H9 (cell line): Measurements from ENCODE around the gene P2RX7. TPM values are rescaled to one million over a fixed set of nuclear protein-coding genes. Genes with fewer than 3 reads are reported as not detected.

Experiments used
- DNase-seq: peaks from one replicate; pipeline ENCODE4 v3.0.0-alpha.2; 2017
- H2AFZ ChIP-seq: one replicate; pipeline ENCODE4 v1.6.1; 2013; ENCODE audit warnings: mild to moderate bottlenecking, low read length, control low read depth, moderate library complexity
- H2AK5ac ChIP-seq: 2 replicates; pipeline ENCODE4 v1.6.1; 2013; ENCODE audit warnings: low read length, control low read depth, mixed read lengths; ENCODE audit not compliant: insufficient read length
- H2BK120ac ChIP-seq: one replicate; pipeline ENCODE4 v1.6.1; 2013; ENCODE audit warnings: low read depth, mild to moderate bottlenecking, low read length, control low read depth, inconsistent platforms; ENCODE audit not compliant: poor library complexity, severe bottlenecking
- H2BK12ac ChIP-seq: 2 replicates; pipeline ENCODE4 v1.6.1; 2013; ENCODE audit warnings: low read length, control low read depth, mixed read lengths, low read depth; ENCODE audit not compliant: insufficient read length
- H2BK15ac ChIP-seq: 2 replicates; pipeline ENCODE4 v1.6.1; 2013; ENCODE audit warnings: low read depth, low read length, control low read depth
- H2BK20ac ChIP-seq: one replicate; pipeline ENCODE4 v1.6.1; 2013; ENCODE audit warnings: low read depth, mild to moderate bottlenecking, low read length, control low read depth, inconsistent platforms; ENCODE audit not compliant: poor library complexity, severe bottlenecking
- H2BK5ac ChIP-seq: 2 replicates; pipeline ENCODE4 v1.6.1; 2013; ENCODE audit warnings: low read length, control low read depth, mixed read lengths; ENCODE audit not compliant: insufficient read length
- H3K14ac ChIP-seq: 2 replicates; pipeline ENCODE4 v1.6.1; 2013; ENCODE audit warnings: low read length, control low read depth; ENCODE audit not compliant: insufficient read depth
- H3K18ac ChIP-seq: 2 replicates; pipeline ENCODE4 v1.6.1; 2013; ENCODE audit warnings: low read depth, mild to moderate bottlenecking, mixed read lengths, low read length, control low read depth; ENCODE audit not compliant: insufficient read length
- H3K23ac ChIP-seq: 2 replicates; pipeline ENCODE4 v1.6.1; 2013; ENCODE audit warnings: low read length, control low read depth, mixed read lengths, low read depth; ENCODE audit not compliant: insufficient read length
- H3K23me2 ChIP-seq: 2 replicates; pipeline ENCODE4 v1.6.1; 2013; ENCODE audit warnings: low read depth, mild to moderate bottlenecking, mixed read lengths, low read length, control low read depth; ENCODE audit not compliant: insufficient read length, poor library complexity, severe bottlenecking
- H3K27ac ChIP-seq: 2 replicates; pipeline ENCODE4 v1.5.1; 2013; ENCODE audit warnings: low read length, control low read depth, mixed read lengths, low read depth; ENCODE audit not compliant: insufficient read length
- H3K27me3 ChIP-seq: 2 replicates; pipeline ENCODE4 v1.6.1; 2013; ENCODE audit warnings: low read length, control low read depth, inconsistent platforms; ENCODE audit not compliant: insufficient read depth
- H3K4ac ChIP-seq: 2 replicates; pipeline ENCODE4 v1.6.1; 2013; ENCODE audit warnings: low read depth, mild to moderate bottlenecking, control low read depth, inconsistent platforms, low read length, moderate library complexity
- H3K4me1 ChIP-seq: 2 replicates; pipeline ENCODE4 v1.6.1; 2013; ENCODE audit warnings: low read length, control low read depth, inconsistent platforms; ENCODE audit not compliant: insufficient read depth
- H3K4me2 ChIP-seq: 2 replicates; pipeline ENCODE4 v1.6.1; 2013; ENCODE audit warnings: low read length, control low read depth, mixed read lengths; ENCODE audit not compliant: insufficient read length, insufficient read depth
- H3K56ac ChIP-seq: 2 replicates; pipeline ENCODE4 v1.6.1; 2013; ENCODE audit warnings: low read depth, mild to moderate bottlenecking, mixed read lengths, low read length, control low read depth; ENCODE audit not compliant: insufficient read length
- H3K79me1 ChIP-seq: 2 replicates; pipeline ENCODE4 v1.6.1; 2013; ENCODE audit warnings: low read depth, mild to moderate bottlenecking, moderate library complexity, low read length, control low read depth, inconsistent platforms; ENCODE audit not compliant: insufficient read depth, poor library complexity, severe bottlenecking
- H3K79me2 ChIP-seq: 2 replicates; pipeline ENCODE4 v1.6.1; 2013; ENCODE audit warnings: low read length, control low read depth, inconsistent platforms; ENCODE audit not compliant: insufficient read depth
- H3K9ac ChIP-seq: 2 replicates; pipeline ENCODE4 v1.6.1; 2013; ENCODE audit warnings: low read length, control low read depth, mixed read lengths; ENCODE audit not compliant: insufficient read length; ENCODE audit errors: extremely low read depth
- H3K9me3 ChIP-seq: one replicate; pipeline ENCODE4 v1.6.1; 2013; ENCODE audit warnings: low read depth, low read length, inconsistent platforms; ENCODE audit not compliant: control insufficient read depth
- H3T11ph ChIP-seq: one replicate; pipeline ENCODE4 v1.6.1; 2013; ENCODE audit warnings: mild to moderate bottlenecking, low read length, control low read depth, inconsistent platforms
- H4K20me1 ChIP-seq: one replicate; pipeline ENCODE4 v1.6.1; 2013; ENCODE audit not compliant: control insufficient read depth, insufficient read length, insufficient read depth
- H4K5ac ChIP-seq: 2 replicates; pipeline ENCODE4 v1.6.1; 2013; ENCODE audit warnings: low read depth, mild to moderate bottlenecking, mixed read lengths, low read length, control low read depth; ENCODE audit not compliant: insufficient read length
- H4K8ac ChIP-seq: replicated peaks from 2 replicates; pipeline ENCODE4 v1.6.1; 2013; ENCODE audit warnings: low read length, control low read depth, mixed read lengths, low read depth; ENCODE audit not compliant: insufficient read length
- H4K91ac ChIP-seq: 2 replicates; pipeline ENCODE4 v1.6.1; 2013; ENCODE audit warnings: low read depth, mild to moderate bottlenecking, moderate library complexity, mixed read lengths, low read length, control low read depth; ENCODE audit not compliant: insufficient read length
- H3K27ac Mint-ChIP-seq, 3 experiments: 2 replicates in 2 of 3; 3 replicates in 1 of 3; pipeline ENCODE4 v1.8.0; 2020 to 2021; ENCODE audit warnings: mixed read lengths in 3 of 3, mild to moderate bottlenecking in 1 of 3, moderate library complexity in 1 of 3
- H3K27me3 Mint-ChIP-seq: 2 replicates; pipeline ENCODE4 v1.8.0; 2021; ENCODE audit warnings: low read depth, mild to moderate bottlenecking, moderate library complexity, mixed read lengths
- H3K36me3 Mint-ChIP-seq, 3 experiments: 2 replicates in 2 of 3; 3 replicates in 1 of 3; pipeline ENCODE4 v1.8.0; 2020 to 2021; ENCODE audit warnings: low read depth in 3 of 3, mixed read lengths in 3 of 3; ENCODE audit not compliant: insufficient read depth in 1 of 3
- H3K4me1 Mint-ChIP-seq, 2 experiments: 2 replicates each; pipeline ENCODE4 v1.8.0; 2020; ENCODE audit warnings: mixed read lengths in 2 of 2
- H3K4me3 Mint-ChIP-seq, 2 experiments: 2 replicates in 1 of 2; 3 replicates in 1 of 2; pipeline ENCODE4 v1.8.0; 2020 to 2021; ENCODE audit warnings: mild to moderate bottlenecking in 2 of 2, mixed read lengths in 2 of 2, moderate library complexity in 1 of 2
- H3K9me3 Mint-ChIP-seq, 2 experiments: 2 replicates in 1 of 2; 3 replicates in 1 of 2; pipeline ENCODE4 v1.8.0; 2020; ENCODE audit warnings: mild to moderate bottlenecking in 2 of 2, mixed read lengths in 2 of 2, moderate library complexity in 1 of 2
- CTCF ChIP-seq: fragments of 200-600 bp; sonication (generic); conservative IDR thresholded peaks from 3 replicates; pipeline ENCODE4 v1.8.0; 2021; ENCODE audit warnings: antibody characterized with exemption, mild to moderate bottlenecking
- WGBS: extraction: QIAGEN DNeasy Blood & Tissue Kit; methylation state at CpG from one replicate; pipeline ENCODE4 v1.1.7; 2013; ENCODE audit warnings: missing lambda C conversion rate, low lambda C conversion rate, mixed read lengths; ENCODE audit not compliant: insufficient read length; ENCODE audit errors: extremely low coverage; 5-methylcytosine and 5-hydroxymethylcytosine counted together
- total RNA-seq: library from RNA; stranded (reverse); gene quantifications from 2 replicates; pipeline ENCODE4 v1.2.1, GENCODE V29; 2021

The P2RX7 gene
- total RNA-seq, 1 experiment from 2014 or later: 0.09 TPM

DNA sequence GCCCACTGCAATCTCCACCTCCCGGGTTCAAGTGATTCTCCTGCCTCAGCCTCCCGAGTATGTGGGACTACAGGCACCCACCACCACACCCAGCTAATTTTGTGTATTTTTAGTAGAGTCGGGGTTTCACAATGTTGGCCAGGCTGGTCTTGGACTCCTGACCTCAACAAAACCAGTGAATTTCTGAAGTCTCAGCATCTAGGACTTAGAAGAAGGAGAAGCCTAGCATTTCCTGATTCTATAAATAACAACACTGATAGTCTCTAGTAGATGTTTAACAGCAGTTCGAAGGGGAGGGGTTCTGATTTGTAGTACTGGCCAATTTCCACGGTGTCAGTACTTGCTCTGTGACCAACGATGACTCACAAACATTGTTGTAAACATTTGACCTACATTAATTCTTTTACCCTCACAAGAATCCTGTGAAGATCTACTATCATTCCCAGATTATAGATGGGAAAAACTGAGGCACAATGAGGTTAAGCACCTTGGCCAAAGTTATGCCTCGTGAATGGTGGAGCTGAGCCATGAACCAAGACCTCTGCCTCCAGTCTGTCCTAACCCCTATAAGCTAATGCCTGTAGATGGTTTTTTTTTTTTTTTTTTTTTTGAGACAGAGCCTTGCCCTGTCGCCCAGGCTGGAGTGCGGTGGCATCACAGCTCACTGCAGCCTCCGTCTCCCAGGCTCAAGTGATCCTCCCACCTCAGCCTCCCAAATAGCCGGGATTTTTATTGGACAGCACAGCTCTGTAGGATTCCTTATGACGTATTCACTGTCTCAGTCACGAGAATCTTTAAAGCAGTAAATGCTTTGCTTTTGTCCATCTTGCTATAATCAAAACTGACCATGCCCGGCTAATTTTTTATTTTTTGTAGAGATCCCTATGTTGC, 82.4 kb downstream of the P2RX7 start:
- H3K4me1 Mint-ChIP-seq: peaks cover 7% of the 10 kb centered on the region in 2 experiments
- Histone ChIP-seq H2AK5ac (no peak overlapping the region), H3K9ac (no peak overlapping the region), H2BK5ac (no peak overlapping the region), H2AFZ (no peak overlapping the region), H4K8ac (no peak overlapping the region), H3K79me2 (no peaks in the 10 kb centered on the region), H3K23me2 (no peaks in the 10 kb centered on the region), H3K23ac (no peak overlapping the region), H2BK12ac (no peak overlapping the region), H3K9me3 (no peaks in the 10 kb centered on the region), H3K27ac (no peak overlapping the region), H3T11ph (no peak overlapping the region), H2BK15ac (no peak overlapping the region), H3K14ac (no peak overlapping the region), H4K20me1 (no peaks in the 10 kb centered on the region), H2BK20ac (no peak overlapping the region), H4K5ac (no peak overlapping the region), H2BK120ac (no peak overlapping the region), H3K4me1 (no peaks in the 10 kb centered on the region), H4K91ac (no peak overlapping the region), H3K4ac (no peak overlapping the region), H3K56ac (no peak overlapping the region), H3K4me2 (no peak overlapping the region), H3K27me3 (no peaks in the 10 kb centered on the region), H3K79me1 (no peaks in the 10 kb centered on the region), H3K18ac (no peak overlapping the region)
- no peak overlapping the region for H3K4me3 Mint-ChIP-seq
- no peak for TF ChIP-seq CTCF
- no peak overlapping the region for H3K27ac Mint-ChIP-seq
- peaks cover 3% of the 10 kb centered on the region; the same call in 1 of the 2 replicates for H3K27me3 Mint-ChIP-seq
- H3K9me3 Mint-ChIP-seq: no peaks in the 10 kb centered on the region
- H3K36me3 Mint-ChIP-seq: peaks cover 0 to 2% (median 0%) of the 10 kb centered on the region in 3 experiments; a peak in 1 of 7 replicates
- DNase-seq: no peak
- WGBS: no CpG with 5 or more reads among the region's 14 CpGs
